Subcutaneous adipose tissue (tissue), 4 donors: ENCODE measurements around the gene CDK1. TPM values are rescaled to one million over a fixed set of nuclear protein-coding genes. Genes with fewer than 3 reads are reported as not detected.

Experiments
- CTCF ChIP-seq: fragments of 450-650 bp; IDR thresholded peaks from one replicate; pipeline ENCODE4 v1.5.1; 2016; ENCODE audit warnings: low read depth, mild to moderate bottlenecking, control low read depth, antibody characterized with exemption, moderate library complexity
- total RNA-seq, 4 donors: library from RNA; depleted of rRNA; stranded (reverse); fragments of >200 nt; gene quantifications; one replicate each; pipeline ENCODE4 v1.1.0, GENCODE V29; 2016

CDK1 gene
- total RNA-seq, 4 donors from 2014 or later: 0.82 to 9.5 (median 6.7) TPM

GRCh38 chr10:60821656-60822055 lies 43.4 kb downstream of the CDK1 start:
- TF ChIP-seq CTCF: no peak

- no peak for TF ChIP-seq CTCF
Observed at GRCh38 chr10:60822809-60823208, 44.5 kb downstream of the CDK1 start.

GRCh38 chr10:60823324-60823723 lies 45.0 kb downstream of the CDK1 start:
- TF ChIP-seq CTCF: no peak

- no peak for TF ChIP-seq CTCF
Observed at GRCh38 chr10:60825520-60825919, 47.2 kb downstream of the CDK1 start.

DNA sequence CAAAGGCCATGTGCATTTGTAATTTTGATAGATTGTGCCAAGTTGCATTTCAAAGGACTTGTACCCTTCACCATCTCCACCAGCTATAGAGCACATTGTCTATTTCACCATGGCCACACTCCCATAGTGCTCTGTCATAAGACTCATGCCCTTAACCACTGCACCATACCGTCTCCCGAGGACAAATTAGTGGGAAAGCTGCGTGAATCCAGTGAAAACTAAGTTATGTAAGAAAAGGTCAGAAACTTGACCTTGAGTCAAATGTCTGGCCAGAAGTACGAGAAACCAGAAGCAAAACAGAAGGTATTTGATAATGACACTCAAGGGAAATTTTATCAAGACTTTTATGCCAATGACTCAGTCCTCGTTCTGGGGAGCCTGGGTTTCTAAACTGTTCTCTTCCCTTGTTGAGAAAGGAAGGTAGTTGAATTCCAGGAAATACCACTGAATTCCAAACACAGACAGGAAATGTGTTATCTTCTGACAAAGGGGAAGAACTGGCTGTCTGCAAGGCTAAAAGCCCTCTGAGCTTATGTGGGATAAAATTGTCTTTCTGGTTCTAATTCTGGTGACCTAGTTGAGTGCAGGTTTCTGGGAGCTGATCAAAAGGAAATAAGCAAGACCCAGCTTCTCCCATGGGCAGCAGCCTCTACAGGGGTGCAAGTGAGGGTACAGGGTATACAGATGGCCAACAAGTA lies 49.7 kb downstream of the CDK1 start:
- no peak for TF ChIP-seq CTCF

GRCh38 chr10:60828489-60828852 lies 50.2 kb downstream of the CDK1 start:
- no peak for TF ChIP-seq CTCF

DNA sequence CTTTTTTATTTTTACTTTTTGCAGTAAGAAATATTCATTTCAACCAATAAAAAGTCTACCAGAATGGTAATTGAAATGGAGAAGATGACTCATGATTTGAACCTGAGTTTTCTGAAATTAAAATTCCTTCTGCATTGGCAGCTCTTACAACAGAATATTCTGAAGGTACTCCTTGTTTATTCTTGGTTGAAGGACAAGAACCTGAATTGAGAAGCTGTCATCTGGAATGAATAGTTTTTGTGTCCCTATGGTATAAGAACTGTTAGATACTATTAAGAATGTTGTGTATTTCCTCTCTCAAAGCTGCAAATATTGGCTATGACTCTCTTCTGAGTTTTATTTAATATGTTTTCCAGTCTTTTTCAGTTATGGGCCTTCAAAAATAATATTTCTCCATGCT lies 56.1 kb downstream of the CDK1 start:
- TF ChIP-seq CTCF: no peak
